ENCODE measurements around the gene CTDSPL.

DNA sequence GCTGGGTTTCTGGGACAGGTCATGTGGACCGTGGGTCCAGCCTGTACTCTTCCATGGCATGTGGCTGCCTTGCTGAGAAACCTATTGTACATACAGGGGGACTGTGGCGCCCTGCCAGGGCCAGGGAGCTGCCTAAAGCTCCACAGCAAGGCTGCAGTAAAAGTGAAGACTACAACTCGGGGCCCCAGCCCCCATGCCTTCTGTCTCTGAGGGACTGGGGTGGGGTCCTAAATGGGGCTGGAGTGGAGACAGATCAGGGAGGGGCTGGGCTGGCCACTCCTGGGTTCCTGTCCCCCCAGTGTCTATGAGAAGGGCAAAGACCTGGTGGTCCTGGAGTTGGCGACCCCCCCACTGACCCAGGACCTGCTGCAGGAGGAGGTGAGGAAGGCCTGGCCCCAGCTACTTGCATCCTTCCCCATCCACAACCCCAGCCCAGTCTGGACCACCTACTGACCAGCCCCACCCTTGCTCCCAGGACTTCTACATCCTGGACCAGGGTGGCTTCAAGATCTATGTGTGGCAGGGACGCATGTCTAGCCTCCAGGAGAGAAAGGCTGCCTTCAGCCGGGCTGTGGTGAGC lies 136.2 kb downstream of the CTDSPL start:
- TF ChIP-seq CTCF (IDR thresholded peaks at IDR 0.05) (no peak), EZH2 (IDR thresholded peaks at IDR 0.05) (no peak), EZH2phosphoT487 (IDR thresholded peaks at IDR 0.05) (no peak)

All from neural progenitor cell (in vitro differentiated cells).